ENCODE measurements around the gene DPPA4. TPM values are rescaled to one million over a fixed set of nuclear protein-coding genes. Genes with fewer than 3 reads are reported as not detected.
A peak's percentile ranks its signal among the peaks of the same experiment; 100 is the strongest.

The DPPA4 gene
- total RNA-seq, 1 donor from 2014 or later: not detected

DNA sequence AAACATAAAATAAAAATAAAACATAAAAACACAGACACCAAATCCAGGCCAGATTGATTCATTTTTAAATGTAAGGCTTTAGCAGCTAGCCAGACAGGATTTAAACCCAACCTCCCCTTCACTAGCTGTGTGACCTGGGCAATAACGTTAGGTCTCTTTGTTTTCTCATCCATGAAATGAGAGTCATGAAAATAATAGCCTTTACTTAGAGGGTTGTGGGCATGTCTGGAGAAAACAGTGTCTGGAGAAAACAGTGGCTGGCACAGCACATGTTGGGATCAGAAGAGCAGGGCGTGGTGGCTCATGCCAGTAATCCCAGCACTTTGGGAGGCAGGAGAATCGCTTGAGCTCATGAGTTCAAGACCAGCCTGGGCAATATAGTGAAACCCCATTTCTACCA, 1.9 kb upstream of the DPPA4 start:
- DNase-seq (ENCODE audit: low read depth in 2 of 2): no peak

DNA sequence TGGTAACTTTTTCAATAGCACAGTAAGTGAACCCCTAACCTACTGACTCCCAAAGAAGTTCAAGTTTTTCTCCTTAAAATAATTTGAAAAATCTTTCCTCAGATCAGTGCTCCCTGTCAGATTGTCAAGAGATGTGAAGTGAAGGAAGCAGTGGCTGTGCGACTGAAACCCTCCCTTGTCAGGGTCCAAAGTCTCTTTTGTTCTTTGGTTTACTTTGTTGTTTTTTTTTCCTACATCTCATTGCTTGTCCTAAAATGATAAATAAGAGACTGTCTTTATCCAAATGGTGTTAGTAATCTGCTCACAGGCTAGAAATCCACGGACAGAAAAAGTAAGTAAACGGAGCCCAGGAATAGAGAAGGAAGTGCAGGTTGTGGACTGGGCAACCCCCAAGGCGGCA, 976 bp upstream of the DPPA4 start:
- no peak for DNase-seq (ENCODE audit: low read depth in 2 of 2)

DNA sequence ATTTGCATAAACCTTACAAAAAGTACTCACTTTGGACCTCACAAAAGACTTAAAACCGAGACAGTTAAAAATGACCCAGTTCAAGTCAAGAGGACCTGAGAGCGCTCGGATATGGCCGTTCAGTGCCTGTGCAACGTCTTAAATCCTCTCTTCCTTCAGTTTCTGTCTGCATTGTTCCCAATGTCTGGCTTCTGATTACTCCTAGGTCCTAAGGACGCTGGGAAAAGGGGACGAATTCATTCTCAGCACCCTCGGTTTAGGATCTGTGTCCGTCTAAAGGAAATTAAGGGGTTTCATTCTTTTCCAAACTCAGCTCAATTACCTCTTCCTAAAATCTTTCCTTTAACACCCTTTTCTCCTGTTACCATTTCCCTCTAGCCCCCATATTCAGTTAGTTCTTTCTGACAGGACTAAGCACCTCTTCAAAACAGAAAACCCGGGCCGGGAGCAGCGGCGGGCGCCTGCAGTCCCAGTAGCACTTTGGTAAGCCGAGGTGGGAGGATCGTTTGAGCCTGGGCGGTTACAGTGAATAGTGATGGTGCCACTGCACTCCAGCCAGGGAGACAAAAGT, 970 bp downstream of the DPPA4 start:
- DNase-seq (ENCODE audit: low read depth in 2 of 2): peak; percentile 6 to 11

DNA sequence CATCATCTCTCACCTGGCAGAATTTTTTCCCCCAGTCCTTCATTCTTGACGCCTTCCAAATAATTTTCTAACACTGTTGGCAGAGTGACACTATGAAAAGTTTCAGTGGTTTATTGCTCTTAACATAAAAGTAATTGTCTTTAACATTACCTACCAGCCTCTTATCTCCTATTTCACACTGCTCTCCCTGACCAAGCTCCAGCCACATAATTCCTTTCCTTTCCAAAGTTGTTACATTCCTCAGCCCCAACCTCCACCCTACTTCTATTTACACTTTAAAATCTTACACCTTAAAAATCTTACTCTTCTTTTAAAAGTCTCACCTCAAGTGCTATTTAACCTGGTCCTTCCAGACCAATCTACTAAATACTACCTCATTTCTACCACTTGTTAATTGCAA, 2.8 kb downstream of the DPPA4 start:
- no peak for DNase-seq (ENCODE audit: low read depth in 2 of 2)

DNA sequence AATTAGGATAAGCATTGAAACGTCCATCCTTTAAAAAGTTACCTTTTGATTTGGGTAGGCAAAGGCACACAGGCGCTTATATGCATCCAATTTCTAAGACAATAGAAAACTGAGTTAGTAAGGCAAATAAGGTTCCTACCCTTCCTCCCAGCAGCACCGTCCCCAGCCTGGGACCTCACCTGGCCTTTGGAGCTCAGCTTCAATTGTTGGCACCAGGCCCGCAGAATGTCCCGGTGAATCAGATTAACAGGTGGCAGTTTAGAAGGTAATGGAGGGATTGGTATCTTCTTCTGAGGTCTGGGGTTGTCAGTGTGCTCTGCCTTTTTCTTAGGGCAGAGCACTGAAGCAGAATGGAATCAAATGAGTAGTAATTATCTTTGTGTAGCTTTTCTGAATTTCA, 5.7 kb downstream of the DPPA4 start:
- DNase-seq (ENCODE audit: low read depth in 2 of 2): no peak

DNA sequence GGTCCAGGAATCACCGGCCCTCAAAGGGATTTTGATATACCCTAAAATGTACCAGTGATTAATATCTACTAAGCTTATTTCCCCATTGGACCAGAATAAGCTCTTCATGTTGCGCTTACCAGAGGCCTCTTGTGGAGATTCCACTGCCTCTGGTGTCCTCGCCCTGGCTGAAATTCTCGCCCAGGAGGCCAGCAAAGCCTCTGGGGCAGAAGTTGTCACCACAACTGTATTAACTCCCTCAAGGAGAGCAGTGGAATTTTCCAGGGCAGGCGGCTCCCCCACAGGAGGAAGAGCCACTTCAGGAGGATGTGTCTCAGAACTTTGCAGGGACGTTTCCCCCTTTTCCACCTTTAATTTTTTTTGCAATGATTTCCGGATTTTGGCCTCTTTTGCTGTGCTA, 6.9 kb downstream of the DPPA4 start:
- no peak for DNase-seq (ENCODE audit: low read depth in 2 of 2)

DNA sequence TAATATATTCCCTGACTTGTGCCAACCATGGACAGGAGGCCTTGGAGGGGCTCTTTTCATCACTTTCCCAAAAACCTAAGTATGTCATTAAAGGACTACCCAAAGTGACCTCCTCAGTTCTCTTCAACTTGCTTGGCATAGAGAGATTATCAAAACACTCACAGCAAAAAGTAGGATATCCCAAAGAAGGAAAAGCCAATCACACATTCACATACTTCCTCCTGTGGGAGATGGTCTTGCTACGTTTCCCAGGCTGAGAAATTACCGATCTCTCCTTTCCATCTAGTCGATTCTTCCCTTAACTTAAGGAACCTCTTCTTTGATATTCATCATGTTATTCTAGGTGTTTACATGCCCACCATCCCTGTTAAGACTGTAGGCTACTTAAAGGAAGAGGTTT, 9.1 kb downstream of the DPPA4 start:
- no peak for DNase-seq (ENCODE audit: low read depth in 2 of 2)

DNA sequence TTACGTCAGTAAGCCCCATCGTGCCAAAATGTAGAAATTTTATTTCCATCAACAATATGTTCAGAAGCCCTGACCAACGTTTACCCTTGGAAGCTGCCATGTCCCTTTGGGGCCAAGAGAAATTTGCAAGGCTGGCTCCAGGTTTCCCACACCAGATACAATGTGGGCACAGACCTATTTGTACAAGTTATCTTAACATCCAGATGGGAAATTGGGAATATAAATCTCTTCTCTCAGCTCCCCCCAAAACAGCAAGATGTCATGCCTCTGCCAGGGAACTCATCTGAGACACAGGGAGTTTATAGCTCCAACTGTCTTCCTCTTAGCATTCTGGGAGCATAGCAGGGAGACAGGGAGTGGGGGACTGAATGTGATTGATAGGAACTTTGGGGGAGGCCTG, 11.7 kb downstream of the DPPA4 start:
- DNase-seq (ENCODE audit: low read depth in 2 of 2): no peak

DNA sequence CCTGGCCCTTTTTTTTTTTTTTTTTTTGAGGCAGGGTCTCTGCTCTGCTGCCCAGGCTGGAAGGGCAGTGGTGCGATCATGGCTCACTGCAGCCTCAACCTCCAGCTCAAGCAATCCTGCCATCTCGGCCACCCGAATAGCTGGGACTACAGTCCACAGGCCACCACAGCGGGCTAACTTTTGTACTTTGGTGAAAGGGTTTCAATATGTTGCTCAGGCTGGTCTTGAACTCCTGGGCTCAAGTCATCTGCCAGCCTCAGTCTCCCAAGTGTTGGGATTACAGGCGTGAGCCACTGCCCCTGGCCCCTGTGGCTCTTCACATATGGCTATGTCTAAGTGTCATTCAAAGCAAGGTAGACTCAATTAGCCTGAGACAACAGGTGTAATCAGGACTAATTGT, 12.2 kb downstream of the DPPA4 start:
- DNase-seq (ENCODE audit: low read depth in 2 of 2): no peak

DNA sequence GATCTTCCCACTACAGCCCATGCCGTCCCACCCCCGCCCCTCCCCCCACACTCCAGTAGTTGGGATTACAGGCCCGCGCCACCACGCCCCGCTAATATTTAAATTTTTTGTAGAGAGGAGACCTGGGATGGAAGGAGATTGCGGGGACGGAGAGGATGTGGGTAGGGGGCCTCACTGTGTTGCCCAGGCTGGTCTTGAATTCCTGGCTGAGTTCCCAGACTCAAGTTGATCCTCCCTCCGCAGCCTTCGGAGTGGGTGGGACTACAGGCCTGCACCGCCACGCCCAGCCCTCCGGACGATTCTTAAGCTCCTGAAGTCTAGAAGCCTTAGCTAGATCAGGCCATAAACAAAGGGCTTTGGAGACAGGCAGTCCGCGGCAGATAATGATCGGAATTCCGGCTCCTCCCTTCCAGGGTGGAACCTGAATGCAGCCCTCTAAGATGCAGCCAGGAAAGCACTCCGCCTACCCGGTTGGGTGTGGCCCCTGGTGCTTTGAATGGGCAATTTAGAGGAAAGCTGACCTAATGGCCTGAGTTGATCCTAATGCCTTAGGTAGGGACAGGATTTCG, 21.1 kb downstream of the DPPA4 start, which contains the start of gene DPPA2:
TSS of gene DPPA2 (minus strand) at position 356 of the 569 bp plus-strand sequence. CDS start 1,975 bp downstream, outside the sequence.
- no peak for DNase-seq (ENCODE audit: low read depth in 2 of 2)

DNA sequence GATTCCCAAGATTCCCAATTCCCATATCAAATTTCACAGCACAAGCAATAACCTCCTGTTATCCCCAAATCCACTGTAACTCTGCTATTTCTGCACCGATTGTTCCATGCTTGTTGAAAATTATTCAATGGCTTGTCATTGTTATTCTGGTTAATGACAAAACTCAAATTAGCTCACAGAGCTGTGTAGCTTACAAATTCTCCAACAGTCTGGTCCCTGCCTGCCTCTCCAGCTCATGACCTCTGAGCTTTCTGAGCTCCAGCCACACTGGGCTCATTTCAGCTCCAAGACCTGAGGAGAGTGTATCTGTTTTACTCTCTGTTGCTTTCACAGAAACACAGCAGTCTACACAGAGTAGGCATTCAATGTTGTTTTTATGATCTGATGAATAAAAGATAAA, 24.3 kb downstream of the DPPA4 start:
- no peak for DNase-seq (ENCODE audit: low read depth in 2 of 2)

DNA sequence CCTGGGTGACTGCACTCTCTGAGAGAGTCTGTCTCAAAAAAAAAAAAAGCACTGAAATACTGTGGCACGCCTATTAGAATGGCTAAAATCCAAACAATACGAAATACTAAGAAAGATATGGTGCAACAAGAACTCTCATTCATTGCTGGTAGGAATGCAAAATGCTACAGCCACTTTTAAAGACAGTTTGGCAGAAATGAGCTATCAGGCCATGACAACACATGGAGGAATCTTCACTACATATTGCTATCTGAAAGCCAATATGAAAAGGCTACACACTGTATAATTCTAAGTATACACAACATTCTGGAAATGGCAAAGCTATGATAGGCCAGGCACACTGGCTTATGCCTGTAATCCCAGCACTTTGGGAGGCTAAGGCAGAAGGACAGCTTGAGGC, 39.9 kb downstream of the DPPA4 start:
- DNase-seq (ENCODE audit: low read depth in 2 of 2): no peak

DNA sequence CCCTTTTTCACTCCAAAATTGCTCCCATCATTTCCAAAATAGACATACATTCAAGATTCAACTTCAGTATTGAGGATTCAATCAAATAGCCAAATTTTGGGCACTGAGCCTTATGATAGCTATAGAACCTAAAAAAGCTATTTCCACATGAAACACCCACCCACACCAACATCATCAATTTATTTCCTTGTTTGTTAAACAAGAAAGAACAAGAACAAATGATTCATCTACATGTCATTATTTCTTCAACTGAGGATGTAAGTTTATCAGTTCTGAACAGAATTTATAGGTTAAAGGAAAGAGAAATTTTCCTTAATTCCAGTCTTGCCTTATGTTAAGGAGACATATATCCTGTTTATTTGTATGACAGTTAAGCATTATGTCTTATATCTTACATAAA, 53.3 kb downstream of the DPPA4 start:
- no peak for DNase-seq (ENCODE audit: low read depth in 2 of 2)

DNA sequence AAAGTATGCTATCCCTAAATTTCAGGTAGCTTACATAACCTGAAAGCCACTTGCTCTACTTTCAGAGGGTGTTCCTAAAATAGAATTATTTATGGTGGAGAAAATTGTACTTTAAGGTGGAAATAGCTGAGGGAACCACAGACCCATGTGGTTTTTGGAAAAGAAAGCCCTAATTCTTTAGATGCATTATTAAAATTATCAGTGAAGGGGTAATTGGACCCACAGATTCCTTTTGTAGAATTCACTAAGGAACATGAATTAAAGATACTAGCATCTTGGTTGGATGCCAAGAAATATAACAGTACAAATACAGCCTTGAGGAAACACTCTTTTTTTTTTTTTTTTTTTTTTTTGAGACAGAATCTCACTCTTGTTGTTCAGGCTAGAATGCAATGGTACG, 58.8 kb downstream of the DPPA4 start:
- no peak for DNase-seq (ENCODE audit: low read depth in 2 of 2)

DNA sequence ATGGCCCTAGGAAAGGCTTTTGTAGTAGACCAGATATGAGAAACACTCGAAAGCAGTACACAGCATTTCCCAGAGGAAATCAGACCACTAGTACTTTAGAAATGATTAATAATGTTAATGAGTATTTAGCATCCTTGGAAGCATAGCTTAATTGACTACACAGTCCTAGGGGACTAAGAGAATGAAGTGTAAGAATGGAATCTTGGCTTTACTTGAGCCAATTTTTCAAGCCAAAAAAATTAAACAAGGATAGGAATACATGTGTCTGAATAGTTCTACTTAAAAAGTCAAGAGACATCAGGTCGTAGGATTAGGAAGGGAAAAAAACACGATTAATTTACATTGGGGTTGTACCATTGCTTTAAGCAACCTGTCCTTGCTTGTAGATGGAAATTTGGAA, 59.2 kb downstream of the DPPA4 start:
- no peak for DNase-seq (ENCODE audit: low read depth in 2 of 2)

Other genes with a start within 250 kb of the DPPA4 start
- gene MORC1, start 219.4 kb downstream of the DPPA4 start, total RNA-seq: not detected in 2 replicates
- not detected in 2 replicates for gene C3orf85, start 200.8 kb downstream of the DPPA4 start, total RNA-seq
- not detected in 2 replicates for gene DPPA2, start 21.0 kb downstream of the DPPA4 start, total RNA-seq